Lung (tissue), 12 donors: ENCODE measurements around the gene THAP12. TPM values are rescaled to one million over a fixed set of nuclear protein-coding genes. Genes with fewer than 3 reads are reported as not detected.
A peak's percentile ranks its signal among the peaks of the same experiment; 100 is the strongest.
"Not testable (repeated sequence)": the region's sequence is repeated elsewhere in the genome, so short reads cannot be mapped to it uniquely, and the experiment has no call there.

ENCODE experiments used
- ATAC-seq: fragments of 200-7000 bp; cut with Tn5 transposase; one replicate; pipeline ENCODE4 v1.9.1; 2020; ENCODE audit warnings: moderate number of reproducible peaks; ENCODE audit not compliant: insufficient read depth, low FRiP score
- DNase-seq, 3 donors: peaks; one replicate each; pipeline ENCODE4 v3.0.0-alpha.2; 2013 to 2017
- H3K27ac ChIP-seq, 2 donors: one replicate each; pipeline ENCODE4 v1.5.1; 2013; ENCODE audit warnings: mild to moderate bottlenecking in 2 of 2, moderate library complexity in 2 of 2, control low read depth in 1 of 2, inconsistent platforms in 1 of 2, low read depth in 1 of 2, low read length in 1 of 2
- H3K27me3 ChIP-seq, 3 donors: one replicate each; pipeline ENCODE4 v1.5.1; 2013; ENCODE audit warnings: low read length in 2 of 3; ENCODE audit not compliant: control insufficient read depth in 3 of 3, insufficient read depth in 3 of 3
- H3K36me3 ChIP-seq, 4 donors: one replicate each; pipeline ENCODE4 v1.5.1; 2013; ENCODE audit warnings: low read length in 4 of 4, mild to moderate bottlenecking in 1 of 4, moderate library complexity in 1 of 4; ENCODE audit not compliant: control insufficient read depth in 4 of 4, insufficient read depth in 4 of 4
- H3K4me1 ChIP-seq, 5 donors: one replicate each; pipeline ENCODE4 v1.5.1; 2013; ENCODE audit warnings: low read length in 5 of 5, mild to moderate bottlenecking in 2 of 5, moderate library complexity in 1 of 5; ENCODE audit not compliant: control insufficient read depth in 5 of 5, insufficient read depth in 5 of 5
- H3K4me3 ChIP-seq: one replicate; pipeline ENCODE4 v1.5.1; 2013; ENCODE audit warnings: mild to moderate bottlenecking, control low read depth, moderate library complexity
- H3K9ac ChIP-seq, 2 donors: one replicate each; pipeline ENCODE4 v1.5.1; 2013; ENCODE audit warnings: low read length in 2 of 2, control low read depth in 1 of 2; ENCODE audit not compliant: insufficient read depth in 1 of 2
- H3K9me3 ChIP-seq, 4 donors: one replicate each; pipeline ENCODE4 v1.5.1; 2013; ENCODE audit warnings: low read length in 3 of 4, mild to moderate bottlenecking in 1 of 4, moderate library complexity in 1 of 4; ENCODE audit not compliant: control insufficient read depth in 4 of 4, insufficient read depth in 3 of 4
- WGBS, 2 donors: extraction: QIAGEN DNeasy Blood & Tissue Kit; methylation state at CpG; one replicate each; pipeline ENCODE4 v1.1.7; 2013; 5-methylcytosine and 5-hydroxymethylcytosine counted together
- polyA plus RNA-seq, 2 donors: library from polyadenylated mRNA; stranded (reverse); fragments of 200-250 nt; gene quantifications; one replicate each; pipeline ENCODE4 v1.2.1, GENCODE V29; 2013
- total RNA-seq, 2 donors: library from RNA; depleted of rRNA in 1 of 2; stranded (reverse); fragments of >200 nt in 1 of 2; gene quantifications; one replicate each; pipeline ENCODE4 v1.2.1, GENCODE V29; 2014 to 2021
- TF ChIP-seq, protein P1 (sequence below): IDR thresholded peaks from 2 replicates; pipeline ENCODE4 v1.5.1; 2012; ENCODE audit warnings: mild to moderate bottlenecking; ENCODE audit errors: control extremely low read depth, extremely low read depth
- donor health status: control.
- donor health status: control.
- donor health status: Bipolar disorder and iron deficiency.
- donor health status: healthy.
- donor health status: DM: yes; HTN: yes; CAD: no.

Gene THAP12
- total and polyA plus RNA-seq, 4 donors: 18.5 to 43.4 (median 28.4) TPM

DNA sequence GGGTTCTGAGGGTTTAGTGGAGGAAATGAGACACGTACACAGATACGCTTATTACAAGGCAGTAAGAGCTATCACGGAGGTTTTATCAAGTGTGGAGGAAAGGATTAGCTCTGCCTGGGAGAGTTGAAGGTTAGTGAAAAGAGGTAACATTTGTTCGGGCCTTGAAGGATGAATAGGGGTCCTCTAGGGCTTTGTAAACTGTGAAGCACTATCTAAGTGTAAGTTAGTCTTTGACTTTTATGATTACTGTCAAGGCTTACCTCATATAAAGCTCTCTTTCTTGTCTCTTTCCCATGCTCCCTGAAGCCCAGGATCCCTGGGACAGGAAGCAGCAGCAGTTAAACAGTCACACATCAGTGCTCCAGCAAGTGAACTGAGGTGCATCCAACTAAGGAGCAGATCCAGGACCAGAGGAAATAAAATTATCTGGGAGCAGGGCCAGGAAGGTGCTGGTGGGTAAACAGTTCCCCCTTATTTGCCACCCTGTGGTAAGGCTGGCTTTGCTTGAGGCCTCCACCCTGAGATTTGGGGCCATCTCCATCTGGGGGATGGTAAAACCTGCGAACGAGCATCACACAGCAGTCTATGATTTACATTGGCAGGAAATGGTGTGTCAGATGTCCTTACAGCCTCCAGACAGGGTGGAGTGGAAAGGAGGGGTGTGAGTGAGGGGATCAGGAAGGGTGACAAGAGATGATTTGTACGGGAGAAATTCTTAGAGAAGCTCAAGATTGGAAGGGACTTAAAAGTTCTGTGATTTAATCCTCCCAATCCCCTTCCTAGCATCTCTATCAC, 27.4 kb upstream of the THAP12 start:
- DNase-seq: no peak
- ATAC-seq: no peak
- Histone ChIP-seq H3K27me3 (no peaks in the 10 kb centered on the region), H3K4me3 (no peak overlapping the region), H3K27ac (no peak overlapping the region), H3K36me3 (no peaks in the 10 kb centered on the region), H3K9ac (no peak overlapping the region), H3K4me1 (peaks cover 0 to 13% (median 0%) of the 10 kb centered on the region in 5 donors), H3K9me3 (no peaks in the 10 kb centered on the region)
- WGBS, 2 donors: 50 to 59% methylated on average over 7 of the region's 7 CpGs
- TF ChIP-seq, protein P1, sequence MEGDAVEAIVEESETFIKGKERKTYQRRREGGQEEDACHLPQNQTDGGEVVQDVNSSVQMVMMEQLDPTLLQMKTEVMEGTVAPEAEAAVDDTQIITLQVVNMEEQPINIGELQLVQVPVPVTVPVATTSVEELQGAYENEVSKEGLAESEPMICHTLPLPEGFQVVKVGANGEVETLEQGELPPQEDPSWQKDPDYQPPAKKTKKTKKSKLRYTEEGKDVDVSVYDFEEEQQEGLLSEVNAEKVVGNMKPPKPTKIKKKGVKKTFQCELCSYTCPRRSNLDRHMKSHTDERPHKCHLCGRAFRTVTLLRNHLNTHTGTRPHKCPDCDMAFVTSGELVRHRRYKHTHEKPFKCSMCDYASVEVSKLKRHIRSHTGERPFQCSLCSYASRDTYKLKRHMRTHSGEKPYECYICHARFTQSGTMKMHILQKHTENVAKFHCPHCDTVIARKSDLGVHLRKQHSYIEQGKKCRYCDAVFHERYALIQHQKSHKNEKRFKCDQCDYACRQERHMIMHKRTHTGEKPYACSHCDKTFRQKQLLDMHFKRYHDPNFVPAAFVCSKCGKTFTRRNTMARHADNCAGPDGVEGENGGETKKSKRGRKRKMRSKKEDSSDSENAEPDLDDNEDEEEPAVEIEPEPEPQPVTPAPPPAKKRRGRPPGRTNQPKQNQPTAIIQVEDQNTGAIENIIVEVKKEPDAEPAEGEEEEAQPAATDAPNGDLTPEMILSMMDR: no peak

DNA sequence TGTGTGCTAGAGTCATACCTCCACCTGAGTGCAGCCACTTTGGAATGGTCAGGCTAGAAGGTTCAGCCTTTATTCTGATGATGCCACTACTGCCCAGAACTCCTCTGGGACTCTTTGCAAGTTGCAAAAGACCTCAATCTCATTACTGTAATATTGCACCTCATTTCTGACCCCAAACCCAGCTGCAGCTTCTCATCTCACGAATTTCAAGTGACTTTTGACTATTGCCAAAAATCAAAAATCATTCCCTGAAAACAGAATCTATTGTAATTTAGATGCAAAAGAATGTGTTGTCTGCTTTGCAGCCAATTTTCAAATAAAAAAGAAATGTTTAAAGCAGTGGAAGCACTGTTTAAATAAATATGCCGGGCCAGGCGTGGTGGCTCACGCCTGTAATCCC, 25.4 kb upstream of the THAP12 start:
- WGBS, 2 donors: 84 to 89% methylated on average over 4 of the region's 4 CpGs
- ATAC-seq: no peak
- peaks cover 0 to 13% (median 0%) of the 10 kb centered on the region in 5 donors for H3K4me1 ChIP-seq
- H3K27ac ChIP-seq: no peak overlapping the region
- no peaks in the 10 kb centered on the region for H3K9me3 ChIP-seq
- H3K9ac ChIP-seq: no peak overlapping the region
- H3K36me3 ChIP-seq: no peaks in the 10 kb centered on the region
- H3K4me3 ChIP-seq: no peak overlapping the region
- peak; percentile 47 to 90 (median 87) for DNase-seq
- no peaks in the 10 kb centered on the region for H3K27me3 ChIP-seq
- TF ChIP-seq, protein P1: no peak

DNA sequence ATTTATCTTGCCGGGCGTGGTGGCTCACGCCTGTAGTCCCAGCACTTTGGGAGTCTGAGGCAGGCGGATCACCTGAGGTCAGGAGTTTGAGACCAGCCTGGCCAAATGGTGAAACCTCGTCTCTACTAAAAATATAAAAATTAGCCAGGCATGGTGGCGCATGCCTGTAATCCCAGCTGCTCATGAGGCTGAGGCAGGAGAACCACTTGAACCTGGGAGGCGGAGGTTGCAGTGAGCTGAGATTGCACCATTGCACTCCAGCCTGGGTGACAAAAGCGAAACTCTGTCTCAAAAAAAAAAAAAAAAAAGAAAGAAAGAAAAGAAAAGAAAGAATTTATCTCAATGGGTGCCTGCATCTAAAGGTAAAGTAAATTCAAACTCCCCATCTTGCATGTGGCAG, 20.6 kb upstream of the THAP12 start:
- ATAC-seq, H3K36me3 ChIP-seq, H3K27ac ChIP-seq, H3K4me1 ChIP-seq, DNase-seq, H3K9ac ChIP-seq, H3K4me3 ChIP-seq, H3K27me3 ChIP-seq, H3K9me3 ChIP-seq: not testable (repeated sequence)
- 75 to 89% methylated on average over 8 of the region's 8 CpGs for WGBS, 2 donors

DNA sequence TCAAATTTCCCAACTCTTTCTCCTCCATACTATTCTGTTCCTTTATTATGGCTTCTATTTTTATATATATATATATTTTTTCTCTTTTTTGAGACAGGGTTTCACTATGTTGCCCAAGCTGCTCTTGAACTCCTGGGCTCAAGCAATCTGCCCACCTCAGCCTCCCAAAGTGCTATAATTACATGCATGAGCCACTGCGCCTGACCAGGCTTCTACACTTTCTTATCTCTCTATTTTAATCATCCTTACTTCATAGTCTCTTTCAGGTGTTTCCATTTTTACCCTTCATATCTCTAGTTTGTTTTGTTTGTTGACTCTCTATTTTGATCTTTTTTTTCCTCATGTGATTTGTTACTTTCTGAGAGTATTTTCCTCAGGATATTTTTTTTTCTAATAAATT, 20.0 kb upstream of the THAP12 start:
- no peak for ATAC-seq
- Histone ChIP-seq H3K27ac (no peak overlapping the region), H3K9ac (no peak overlapping the region), H3K27me3 (no peaks in the 10 kb centered on the region), H3K36me3 (no peaks in the 10 kb centered on the region), H3K9me3 (no peaks in the 10 kb centered on the region), H3K4me1 (no peaks in the 10 kb centered on the region), H3K4me3 (no peak overlapping the region)
- TF ChIP-seq, protein P1: no peak
- WGBS, 2 donors: 98 to 100% methylated on average over 1 of the region's 1 CpG
- no peak for DNase-seq
